Mesothelial cell of epicardium (in vitro differentiated cells): ENCODE results near the gene TBC1D7. TPM values are rescaled to one million over a fixed set of nuclear protein-coding genes. Genes with fewer than 3 reads are reported as not detected.

Experiments used
- DNase-seq, 2 experiments: peaks; one replicate each; pipeline ENCODE4 v3.0.0; 2021; ENCODE audit warnings: low spot score in 2 of 2; ENCODE audit not compliant: unreplicated experiment in 2 of 2
- H3K27ac Mint-ChIP-seq: 2 replicates; pipeline ENCODE4 v1.8.0; 2021; ENCODE audit warnings: mixed read lengths
- H3K27me3 Mint-ChIP-seq: 2 replicates; pipeline ENCODE4 v1.8.0; 2021; ENCODE audit warnings: low read depth, mixed read lengths
- H3K36me3 Mint-ChIP-seq: 2 replicates; pipeline ENCODE4 v1.8.0; 2021; ENCODE audit warnings: mixed read lengths
- H3K4me1 Mint-ChIP-seq: 2 replicates; pipeline ENCODE4 v1.8.0; 2021; ENCODE audit warnings: mixed read lengths
- H3K4me3 Mint-ChIP-seq: 2 replicates; pipeline ENCODE4 v1.8.0; 2021; ENCODE audit warnings: mild to moderate bottlenecking, moderate library complexity, mixed read lengths
- H3K9me3 Mint-ChIP-seq: 2 replicates; pipeline ENCODE4 v1.8.0; 2021; ENCODE audit warnings: mixed read lengths
- CTCF ChIP-seq: fragments of 200-600 bp; sonication (generic); IDR thresholded peaks from one replicate; pipeline ENCODE4 v1.5.0; 2021; ENCODE audit warnings: antibody characterized with exemption; ENCODE audit not compliant: unreplicated experiment
- total RNA-seq: library from RNA; stranded (reverse); gene quantifications from 3 replicates; pipeline ENCODE4 v1.2.1, GENCODE V29; 2021

Gene TBC1D7
- total RNA-seq, 1 donor from 2014 or later = 26.4 TPM

GRCh38 chr6:13289789-13290318, 38.5 kb downstream of the TBC1D7 start:
- TF ChIP-seq CTCF = no peak
- peak overlapping the region; percentile 26 for H3K27ac Mint-ChIP-seq
- H3K4me3 Mint-ChIP-seq = no peak overlapping the region
- H3K4me1 Mint-ChIP-seq = peaks cover 4% of the 10 kb centered on the region
- DNase-seq = no peak
- H3K36me3 Mint-ChIP-seq = peaks cover 56% of the 10 kb centered on the region
- H3K27me3 Mint-ChIP-seq = no peaks in the 10 kb centered on the region
- peaks cover 17% of the 10 kb centered on the region for H3K9me3 Mint-ChIP-seq

- H3K4me1 Mint-ChIP-seq = peaks cover 7% of the 10 kb centered on the region
- DNase-seq = no peak
- no peak for TF ChIP-seq CTCF
Measured at GRCh38 chr6:13288969-13289391, 39.4 kb downstream of the TBC1D7 start.

GRCh38 chr6:13288481-13288880, 39.9 kb downstream of the TBC1D7 start:
- H3K9me3 Mint-ChIP-seq = peaks cover 17% of the 10 kb centered on the region
- H3K4me1 Mint-ChIP-seq = peaks cover 7% of the 10 kb centered on the region
- H3K36me3 Mint-ChIP-seq = peaks cover 44% of the 10 kb centered on the region
- H3K27ac Mint-ChIP-seq = no peak overlapping the region
- TF ChIP-seq CTCF = no peak
- H3K4me3 Mint-ChIP-seq = no peak overlapping the region
- no peaks in the 10 kb centered on the region for H3K27me3 Mint-ChIP-seq
- DNase-seq = no peak

More at GRCh38 chr6:13288969-13289391, 39.4 kb downstream of the TBC1D7 start:
- Mint-ChIP-seq H3K27me3 (no peaks in the 10 kb centered on the region), H3K9me3 (peaks cover 17% of the 10 kb centered on the region), H3K27ac (no peak overlapping the region), H3K4me3 (no peak overlapping the region), H3K36me3 (peaks cover 47% of the 10 kb centered on the region)

GRCh38 chr6:13287104-13287503, 41.2 kb downstream of the TBC1D7 start:
- peaks cover 7% of the 10 kb centered on the region for H3K4me1 Mint-ChIP-seq
- no peak overlapping the region for H3K4me3 Mint-ChIP-seq
- H3K9me3 Mint-ChIP-seq = peaks cover 17% of the 10 kb centered on the region
- H3K27me3 Mint-ChIP-seq = no peaks in the 10 kb centered on the region
- no peak overlapping the region for H3K27ac Mint-ChIP-seq
- no peak for TF ChIP-seq CTCF
- no peak for DNase-seq
- H3K36me3 Mint-ChIP-seq = peaks cover 38% of the 10 kb centered on the region

GRCh38 chr6:13286181-13286580, 42.2 kb downstream of the TBC1D7 start:
- Mint-ChIP-seq H3K9me3 (peaks cover 17% of the 10 kb centered on the region), H3K4me3 (no peak overlapping the region), H3K27me3 (no peaks in the 10 kb centered on the region), H3K36me3 (peaks cover 38% of the 10 kb centered on the region), H3K4me1 (peaks cover 7% of the 10 kb centered on the region), H3K27ac (no peak overlapping the region)
- TF ChIP-seq CTCF = no peak
- DNase-seq = no peak

- no peak for TF ChIP-seq CTCF
- Mint-ChIP-seq H3K9me3 (peaks cover 17% of the 10 kb centered on the region), H3K27me3 (no peaks in the 10 kb centered on the region), H3K4me3 (no peak overlapping the region), H3K36me3 (peaks cover 38% of the 10 kb centered on the region), H3K27ac (no peak overlapping the region), H3K4me1 (peaks cover 7% of the 10 kb centered on the region)
- no peak for DNase-seq
Measured at GRCh38 chr6:13285705-13286104, 42.6 kb downstream of the TBC1D7 start.
